GM12865 (cell line): Measurements from ENCODE around the gene HTR1E.

Experiments used
- DNase-seq: peaks from one replicate; pipeline ENCODE4 v3.0.0; 2010; ENCODE audit warnings: low read depth
- H3K4me3 ChIP-seq: 2 replicates; pipeline ENCODE4 v1.5.1; 2011; ENCODE audit warnings: mild to moderate bottlenecking, low read depth, low read length, control low read depth
- CTCF ChIP-seq: IDR thresholded peaks from 2 replicates; pipeline ENCODE4 v1.5.1; 2011; ENCODE audit warnings: low read length, control low read depth, low read depth, inconsistent platforms; ENCODE audit not compliant: insufficient read depth; ENCODE audit errors: missing control alignments

The HTR1E gene

GRCh38 chr6:87027021-87027420, 89.7 kb downstream of the HTR1E start:
- no peak for TF ChIP-seq CTCF
- H3K4me3 ChIP-seq = no peak overlapping the region
- DNase-seq = no peak

- TF ChIP-seq CTCF = peak; percentile 50
- peak; percentile 52 for DNase-seq
- H3K4me3 ChIP-seq = no peak overlapping the region
Measured at GRCh38 chr6:87029711-87030314, 92.5 kb downstream of the HTR1E start.

GRCh38 chr6:87040729-87041128, 103.4 kb downstream of the HTR1E start:
- DNase-seq = no peak
- H3K4me3 ChIP-seq = no peak overlapping the region
- TF ChIP-seq CTCF = no peak

- no peak overlapping the region for H3K4me3 ChIP-seq
- no peak for TF ChIP-seq CTCF
- DNase-seq = peak; percentile 18
Measured at GRCh38 chr6:87045521-87046075, 108.3 kb downstream of the HTR1E start.

- no peak overlapping the region for H3K4me3 ChIP-seq
- TF ChIP-seq CTCF = no peak
- no peak for DNase-seq
Measured at GRCh38 chr6:87049779-87050178, 112.5 kb downstream of the HTR1E start.

- TF ChIP-seq CTCF = no peak
- no peak for DNase-seq
- no peak overlapping the region for H3K4me3 ChIP-seq
Measured at GRCh38 chr6:87053312-87053711, 116.0 kb downstream of the HTR1E start.

- no peak for DNase-seq
- no peak overlapping the region for H3K4me3 ChIP-seq
- TF ChIP-seq CTCF = no peak
Measured at GRCh38 chr6:87054143-87054833, 117.0 kb downstream of the HTR1E start.
